Neutrophil (primary cell): ENCODE results near the gene THSD4.

Experiments used
- H3K27ac ChIP-seq: fragments of 200-600 bp; sonication (generic); 2 replicates; pipeline ENCODE4 v1.5.1; 2016; ENCODE audit warnings: mild to moderate bottlenecking, moderate library complexity
- H3K27me3 ChIP-seq: fragments of 200-600 bp; sonication (generic); 2 replicates; pipeline ENCODE4 v1.6.0; 2016; ENCODE audit warnings: mild to moderate bottlenecking
- H3K36me3 ChIP-seq: fragments of 200-600 bp; sonication (generic); 2 replicates; pipeline ENCODE4 v1.5.1; 2017
- H3K4me1 ChIP-seq, 2 experiments: fragments of 200-600 bp in 1 of 2; sonication (generic) in 1 of 2; 1 replicate in 1 of 2; 2 replicates in 1 of 2; pipeline versions ENCODE4 v1.5.1 to v1.6.1; 2013 to 2016; ENCODE audit warnings: low read depth in 1 of 2, low read length in 1 of 2, mild to moderate bottlenecking in 1 of 2, moderate library complexity in 1 of 2; ENCODE audit not compliant: control insufficient read depth in 1 of 2, insufficient read depth in 1 of 2
- H3K4me3 ChIP-seq, 2 experiments: fragments of 200-600 bp in 1 of 2; sonication (generic) in 1 of 2; 1 replicate in 1 of 2; 2 replicates in 1 of 2; pipeline ENCODE4 v1.5.1; 2013 to 2016; ENCODE audit warnings: low read depth in 1 of 2, low read length in 1 of 2, mild to moderate bottlenecking in 1 of 2, moderate library complexity in 1 of 2
- H3K9me3 ChIP-seq: fragments of 200-600 bp; sonication (generic); 2 replicates; pipeline ENCODE4 v1.5.1; 2016
- CTCF ChIP-seq: fragments of 200-600 bp; sonication (generic); IDR thresholded peaks from 2 replicates; pipeline ENCODE4 v1.5.1; 2016; ENCODE audit warnings: antibody characterized with exemption

Gene THSD4

GRCh38 chr15:71496336-71496955, 381.2 kb downstream of the THSD4 start:
- Histone ChIP-seq H3K27me3 (no peaks in the 10 kb centered on the region), H3K4me1 (no peaks in the 10 kb centered on the region), H3K27ac (no peak overlapping the region), H3K9me3 (no peaks in the 10 kb centered on the region), H3K4me3 (no peak overlapping the region), H3K36me3 (no peaks in the 10 kb centered on the region)
- no peak for TF ChIP-seq CTCF

- TF ChIP-seq CTCF, result no peak
- Histone ChIP-seq H3K36me3 (no peaks in the 10 kb centered on the region), H3K4me1 (no peaks in the 10 kb centered on the region), H3K4me3 (no peak overlapping the region), H3K9me3 (no peaks in the 10 kb centered on the region), H3K27ac (no peak overlapping the region), H3K27me3 (no peaks in the 10 kb centered on the region)
These were observed 386.2 kb downstream of the THSD4 start for GRCh38 chr15:71501344-71502076.

- Histone ChIP-seq H3K27ac (no peak overlapping the region), H3K9me3 (no peaks in the 10 kb centered on the region), H3K4me1 (no peaks in the 10 kb centered on the region), H3K27me3 (no peaks in the 10 kb centered on the region), H3K36me3 (no peaks in the 10 kb centered on the region), H3K4me3 (no peak overlapping the region)
- no peak for TF ChIP-seq CTCF
These were observed 386.8 kb downstream of the THSD4 start for GRCh38 chr15:71502077-71502432.

- H3K4me3 ChIP-seq, result no peak overlapping the region
- no peaks in the 10 kb centered on the region for H3K4me1 ChIP-seq
- no peak for TF ChIP-seq CTCF
- no peaks in the 10 kb centered on the region for H3K27me3 ChIP-seq
- H3K27ac ChIP-seq, result no peak overlapping the region
- no peaks in the 10 kb centered on the region for H3K9me3 ChIP-seq
- H3K36me3 ChIP-seq, result no peaks in the 10 kb centered on the region
These were observed 390.7 kb downstream of the THSD4 start for GRCh38 chr15:71505962-71506361.

GRCh38 chr15:71506946-71507345, 391.7 kb downstream of the THSD4 start:
- no peaks in the 10 kb centered on the region for H3K9me3 ChIP-seq

More at GRCh38 chr15:71506946-71507345, 391.7 kb downstream of the THSD4 start:
- H3K4me1 ChIP-seq, result no peaks in the 10 kb centered on the region
- no peak for TF ChIP-seq CTCF
- peaks cover 4% of the 10 kb centered on the region for H3K27me3 ChIP-seq
- H3K36me3 ChIP-seq, result no peaks in the 10 kb centered on the region
- no peak overlapping the region for H3K27ac ChIP-seq
- no peak overlapping the region for H3K4me3 ChIP-seq
